GM12872 (cell line): ENCODE results near the gene CDC42BPB.

Experiments used
- TF ChIP-seq, protein P1 (sequence below): IDR thresholded peaks from 3 replicates; pipeline ENCODE4 v1.5.1; 2011; ENCODE audit warnings: low read depth, mild to moderate bottlenecking, low read length, moderate library complexity; ENCODE audit not compliant: insufficient read depth

Gene CDC42BPB

DNA sequence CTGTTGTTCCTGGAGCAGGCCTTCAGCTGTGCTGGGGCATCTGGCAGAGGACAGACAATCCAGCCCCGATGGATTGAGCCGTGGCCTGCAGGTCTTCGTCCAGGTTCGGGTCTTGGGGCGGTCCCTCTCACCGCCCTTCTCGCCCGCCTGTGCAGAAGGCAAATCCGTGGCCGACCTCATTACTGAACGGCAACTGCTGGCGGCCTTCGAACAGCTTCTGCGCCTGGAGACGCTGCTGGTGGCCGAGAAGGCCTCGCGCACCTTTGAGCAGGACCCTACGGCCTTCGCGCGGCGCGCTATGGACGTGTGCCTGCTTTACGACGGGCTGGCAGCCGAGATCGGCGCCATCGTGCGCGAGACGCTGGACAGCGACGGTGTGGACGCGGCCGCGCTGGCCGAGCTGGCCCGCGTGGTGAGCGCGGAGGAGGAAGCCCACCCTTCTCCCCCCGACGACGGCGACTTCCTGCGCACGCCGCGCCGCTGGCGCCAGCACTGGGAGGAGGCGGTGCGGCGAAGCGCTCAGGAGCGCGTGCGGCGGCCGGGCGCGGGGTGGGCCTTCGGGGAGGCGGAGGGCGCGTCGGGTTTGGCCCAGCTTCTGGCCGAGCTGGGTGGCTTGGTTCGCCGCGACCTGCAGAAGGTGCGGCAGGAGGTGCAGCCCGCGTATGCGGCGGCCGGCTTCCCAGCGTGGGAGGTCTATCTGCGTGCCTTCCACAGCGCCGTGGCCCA, 44.8 kb upstream of the CDC42BPB start:
- TF ChIP-seq, protein P1, sequence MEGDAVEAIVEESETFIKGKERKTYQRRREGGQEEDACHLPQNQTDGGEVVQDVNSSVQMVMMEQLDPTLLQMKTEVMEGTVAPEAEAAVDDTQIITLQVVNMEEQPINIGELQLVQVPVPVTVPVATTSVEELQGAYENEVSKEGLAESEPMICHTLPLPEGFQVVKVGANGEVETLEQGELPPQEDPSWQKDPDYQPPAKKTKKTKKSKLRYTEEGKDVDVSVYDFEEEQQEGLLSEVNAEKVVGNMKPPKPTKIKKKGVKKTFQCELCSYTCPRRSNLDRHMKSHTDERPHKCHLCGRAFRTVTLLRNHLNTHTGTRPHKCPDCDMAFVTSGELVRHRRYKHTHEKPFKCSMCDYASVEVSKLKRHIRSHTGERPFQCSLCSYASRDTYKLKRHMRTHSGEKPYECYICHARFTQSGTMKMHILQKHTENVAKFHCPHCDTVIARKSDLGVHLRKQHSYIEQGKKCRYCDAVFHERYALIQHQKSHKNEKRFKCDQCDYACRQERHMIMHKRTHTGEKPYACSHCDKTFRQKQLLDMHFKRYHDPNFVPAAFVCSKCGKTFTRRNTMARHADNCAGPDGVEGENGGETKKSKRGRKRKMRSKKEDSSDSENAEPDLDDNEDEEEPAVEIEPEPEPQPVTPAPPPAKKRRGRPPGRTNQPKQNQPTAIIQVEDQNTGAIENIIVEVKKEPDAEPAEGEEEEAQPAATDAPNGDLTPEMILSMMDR, result no peak

DNA sequence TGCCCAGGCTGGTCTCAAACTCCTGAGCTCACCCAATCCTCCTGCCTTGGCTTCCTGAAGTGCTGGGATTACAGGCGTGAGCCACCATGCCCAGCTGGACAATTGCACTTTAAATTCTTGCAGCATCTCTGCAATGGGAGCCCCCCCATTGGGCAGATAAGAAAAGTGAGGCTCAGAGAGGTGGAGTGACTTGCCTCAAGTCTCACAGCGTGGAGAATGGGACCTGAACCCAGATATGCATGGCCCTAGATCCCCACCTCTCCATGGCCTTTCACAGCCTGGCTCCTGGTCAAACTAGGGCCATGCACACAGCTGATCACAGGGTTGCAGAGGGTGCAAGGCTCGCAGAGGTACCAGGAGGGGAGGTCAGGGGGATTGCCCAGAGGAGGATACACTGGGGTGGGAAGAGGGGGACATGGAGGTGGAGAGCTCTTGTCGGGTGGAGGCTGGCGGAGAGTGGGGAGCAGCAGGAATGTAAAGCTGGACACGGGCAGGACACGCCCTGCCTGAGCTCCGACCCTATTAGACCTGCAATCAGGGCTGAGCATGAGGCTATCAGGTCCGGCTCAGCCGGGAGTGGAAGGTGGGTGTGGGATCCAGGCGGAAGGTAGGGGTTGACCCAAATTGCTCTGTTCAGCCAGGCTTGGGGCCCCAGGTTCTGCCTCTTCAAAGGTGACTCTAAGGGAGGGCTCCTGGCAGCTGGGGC, 44.1 kb upstream of the CDC42BPB start:
- TF ChIP-seq, protein P1, result no peak

DNA sequence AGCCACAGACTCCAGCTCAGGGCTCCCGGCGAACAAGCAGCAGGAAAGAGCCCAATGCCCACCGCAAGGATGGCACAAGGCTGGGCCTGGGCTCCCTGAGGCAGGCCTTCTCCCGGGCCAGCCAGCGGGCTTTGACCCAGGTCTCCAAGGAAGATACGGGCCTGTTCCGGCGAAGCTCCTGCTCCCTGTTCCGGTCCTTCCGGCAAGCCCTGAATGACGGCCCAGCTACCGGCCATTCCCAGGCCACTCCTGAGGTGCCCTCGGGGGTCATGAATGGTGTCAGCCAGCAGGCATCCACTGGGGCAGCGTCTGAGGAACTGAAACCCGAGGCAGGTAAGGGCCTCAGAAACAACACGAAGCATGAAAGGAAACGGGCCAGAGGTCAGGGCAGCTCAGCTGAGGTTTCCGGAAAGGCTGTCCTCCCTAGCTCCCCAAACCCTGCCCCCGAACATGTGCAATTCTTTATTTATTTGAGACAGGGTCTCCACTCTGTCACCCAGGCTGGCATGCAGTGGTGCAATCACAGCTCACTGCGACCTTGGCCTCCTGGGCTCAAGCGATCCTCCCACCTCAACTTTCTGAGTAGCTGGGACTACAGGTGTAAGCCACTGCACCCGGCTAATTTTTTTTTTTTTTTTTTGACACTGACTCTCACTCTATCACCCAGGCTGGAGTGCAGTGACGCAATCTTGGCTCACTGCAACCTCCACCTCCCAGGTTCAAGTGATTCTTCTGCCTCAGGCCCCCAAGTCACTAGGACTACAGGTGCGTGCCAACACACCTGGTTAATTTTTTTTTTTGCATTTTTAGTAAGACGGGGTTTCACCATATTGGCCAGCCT, 43.2 kb upstream of the CDC42BPB start:
- TF ChIP-seq, protein P1, result no peak

DNA sequence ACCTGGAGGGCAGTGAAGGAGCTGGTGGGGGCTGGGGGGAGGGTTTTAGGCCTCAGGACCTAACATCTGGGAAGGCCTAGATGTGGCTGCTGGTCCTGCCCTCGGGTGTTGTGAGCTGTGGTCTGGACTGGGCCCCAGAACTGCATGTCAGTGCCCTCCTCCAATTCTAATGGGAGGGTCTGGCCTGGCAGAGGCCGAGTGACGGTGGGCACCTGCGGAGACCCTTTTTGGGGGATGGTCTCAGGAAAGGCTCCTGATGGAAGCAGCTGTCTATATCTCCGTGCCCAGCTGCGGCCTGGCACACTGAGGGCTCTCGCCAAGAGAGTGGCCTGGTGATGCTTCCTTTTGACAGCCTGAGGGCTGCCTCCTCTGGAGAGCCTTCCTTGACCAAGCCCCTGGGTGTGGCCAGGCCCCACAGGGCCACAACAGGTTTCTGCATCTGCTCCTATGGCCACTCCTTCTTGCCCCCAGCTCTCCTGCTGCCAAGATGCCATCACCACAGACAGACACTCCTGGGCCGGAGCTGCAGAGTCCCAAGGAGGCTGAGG, 42.5 kb upstream of the CDC42BPB start:
- TF ChIP-seq, protein P1, result no peak

DNA sequence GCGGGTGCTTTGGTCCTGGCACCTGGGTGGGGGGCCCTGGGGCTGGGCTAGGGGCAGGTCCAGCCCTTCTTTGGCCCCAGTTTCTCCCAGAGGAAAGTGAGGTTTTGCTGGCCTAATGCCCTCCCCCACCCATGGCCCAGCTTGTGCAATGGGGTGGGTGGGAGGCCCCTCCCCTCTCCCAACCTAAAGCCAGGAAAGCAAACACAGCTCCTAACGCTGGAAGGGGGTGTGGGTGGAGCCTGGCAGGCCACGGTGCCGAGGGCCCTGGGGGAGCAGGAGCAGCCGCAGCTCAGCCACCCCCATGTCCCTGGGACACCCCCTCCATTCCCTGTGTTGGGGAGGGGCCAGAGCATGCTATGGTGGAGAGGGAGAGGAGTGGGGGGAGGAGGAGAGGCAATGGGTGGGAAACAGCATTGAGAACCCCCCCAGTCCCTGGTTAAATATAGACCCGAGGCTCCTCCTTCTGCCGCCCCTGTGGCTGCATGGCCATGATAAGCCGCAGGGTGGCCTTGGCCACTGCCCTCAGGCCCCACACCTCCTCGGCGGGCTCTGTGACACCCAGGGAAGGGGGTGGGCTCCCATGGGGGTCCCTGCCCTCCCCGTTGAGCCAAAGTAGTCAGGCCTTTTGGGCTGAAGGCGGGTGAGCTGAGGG, 41.9 kb upstream of the CDC42BPB start:
- TF ChIP-seq, protein P1, result no peak

DNA sequence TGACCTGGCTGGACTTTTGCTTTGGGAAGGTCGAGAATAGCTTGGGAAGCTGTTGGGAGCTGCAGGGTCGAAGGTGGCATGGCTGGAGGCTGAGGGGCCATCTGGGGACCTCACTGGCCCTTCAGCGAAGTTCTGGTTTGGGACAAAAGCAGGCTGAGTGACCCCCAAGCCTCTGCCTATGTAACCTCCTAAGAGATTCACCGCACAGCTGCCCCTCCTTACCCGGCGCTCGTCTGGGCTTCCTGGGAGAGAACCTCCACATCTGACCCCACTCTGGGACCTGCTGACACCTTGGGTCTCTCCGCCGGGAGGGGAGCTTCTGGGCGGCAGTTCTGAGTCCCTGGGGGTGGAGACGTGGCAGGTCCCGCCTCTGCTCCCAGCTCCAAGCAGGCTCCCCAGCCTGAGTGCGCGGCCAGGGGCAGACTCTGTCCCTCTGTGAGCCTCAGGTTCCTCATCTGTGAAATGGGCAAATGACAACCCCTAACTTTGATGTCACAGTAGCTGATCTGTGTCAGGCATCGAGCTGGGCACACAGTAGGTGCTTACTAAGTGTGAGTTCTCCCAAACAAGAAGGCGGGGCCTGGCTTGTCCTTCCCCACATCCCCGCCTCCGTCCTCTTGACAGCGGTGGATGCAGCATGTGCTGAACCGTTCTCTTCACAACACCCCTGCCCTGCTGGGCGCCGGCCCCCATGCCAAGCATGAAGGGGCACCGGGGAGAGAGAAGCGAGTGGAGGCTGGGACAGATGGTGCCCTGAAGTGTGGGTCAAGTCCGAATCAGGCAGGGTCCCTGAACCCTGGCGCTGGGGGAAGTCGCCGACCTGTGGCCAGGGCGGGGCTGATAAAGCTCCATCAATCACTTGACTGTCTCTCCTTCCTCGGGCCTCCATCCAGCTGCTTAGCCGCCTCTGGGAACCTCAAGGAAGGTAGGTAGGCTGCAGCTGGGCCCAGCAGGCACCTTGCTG, 40.9 kb upstream of the CDC42BPB start:
- TF ChIP-seq, protein P1, result no peak
